Transverse colon (tissue), 4 donors: ENCODE results near the gene SRRM3.
A peak's percentile ranks its signal among the peaks of the same experiment; 100 is the strongest.

Source experiments
- EP300 ChIP-seq: sonication (generic); formaldehyde crosslinking; IDR thresholded peaks from one replicate; pipeline ENCODE4 v1.6.1; 2017; ENCODE audit warnings: antibody characterized with exemption, low read depth
- POLR2A ChIP-seq: fragments of 450-650 bp; IDR thresholded peaks from one replicate; pipeline ENCODE4 v1.6.1; 2016; ENCODE audit warnings: antibody characterized with exemption, mild to moderate bottlenecking, moderate library complexity
- POLR2AphosphoS5 ChIP-seq, 3 donors: sonication (generic); formaldehyde crosslinking; IDR thresholded peaks; one replicate each; pipeline ENCODE4 v1.6.1; 2016; ENCODE audit warnings: antibody characterized with exemption in 3 of 3
- TF ChIP-seq, protein P1 (sequence below), 5 experiments: fragments of 200-600 bp in 3 of 5; fragments of 450-650 bp in 2 of 5; sonication (generic) in 3 of 5; IDR thresholded peaks; 1 replicate in 2 of 5; 2 replicates in 3 of 5; pipeline ENCODE4 v1.5.1; 2016 to 2017; ENCODE audit warnings: antibody characterized with exemption in 5 of 5, inconsistent platforms in 3 of 5, mild to moderate bottlenecking in 2 of 5, moderate library complexity in 1 of 5

DNA sequence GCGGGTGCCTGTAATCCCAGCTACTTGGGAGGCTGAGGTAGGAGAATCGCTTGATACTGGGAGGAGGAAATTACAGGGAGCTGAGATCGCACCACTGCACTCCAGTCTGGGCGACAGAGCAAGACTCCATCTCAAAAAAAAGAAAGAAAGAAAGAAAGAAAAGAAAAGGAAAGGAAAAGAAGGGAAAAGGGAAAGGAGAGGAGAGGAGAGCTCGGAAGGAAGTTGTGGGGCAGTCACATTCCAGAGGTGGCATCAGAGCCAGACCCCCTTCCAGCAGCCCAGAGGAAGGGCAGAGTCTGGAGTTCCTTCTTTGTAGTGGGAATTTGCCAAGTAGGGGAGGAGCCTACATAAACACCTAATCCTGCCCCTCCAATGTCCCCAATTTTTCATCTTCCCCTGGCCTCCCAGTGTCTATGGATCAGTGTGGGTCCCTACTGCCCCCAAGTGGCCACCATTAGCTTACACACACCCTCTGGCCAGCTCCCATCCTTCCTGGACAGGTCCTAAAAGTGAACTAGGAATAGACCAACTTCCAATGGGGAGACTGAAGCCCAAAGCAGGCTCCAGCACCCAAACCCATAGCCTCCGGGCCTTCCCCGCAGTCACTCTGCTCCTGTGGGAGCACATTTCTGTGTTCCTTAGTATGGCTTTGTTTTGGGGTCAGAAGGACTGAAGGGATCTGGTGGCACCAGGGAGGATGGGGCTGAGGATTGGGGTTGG is 61.1 kb downstream of the SRRM3 start:
- TF ChIP-seq, protein P1, sequence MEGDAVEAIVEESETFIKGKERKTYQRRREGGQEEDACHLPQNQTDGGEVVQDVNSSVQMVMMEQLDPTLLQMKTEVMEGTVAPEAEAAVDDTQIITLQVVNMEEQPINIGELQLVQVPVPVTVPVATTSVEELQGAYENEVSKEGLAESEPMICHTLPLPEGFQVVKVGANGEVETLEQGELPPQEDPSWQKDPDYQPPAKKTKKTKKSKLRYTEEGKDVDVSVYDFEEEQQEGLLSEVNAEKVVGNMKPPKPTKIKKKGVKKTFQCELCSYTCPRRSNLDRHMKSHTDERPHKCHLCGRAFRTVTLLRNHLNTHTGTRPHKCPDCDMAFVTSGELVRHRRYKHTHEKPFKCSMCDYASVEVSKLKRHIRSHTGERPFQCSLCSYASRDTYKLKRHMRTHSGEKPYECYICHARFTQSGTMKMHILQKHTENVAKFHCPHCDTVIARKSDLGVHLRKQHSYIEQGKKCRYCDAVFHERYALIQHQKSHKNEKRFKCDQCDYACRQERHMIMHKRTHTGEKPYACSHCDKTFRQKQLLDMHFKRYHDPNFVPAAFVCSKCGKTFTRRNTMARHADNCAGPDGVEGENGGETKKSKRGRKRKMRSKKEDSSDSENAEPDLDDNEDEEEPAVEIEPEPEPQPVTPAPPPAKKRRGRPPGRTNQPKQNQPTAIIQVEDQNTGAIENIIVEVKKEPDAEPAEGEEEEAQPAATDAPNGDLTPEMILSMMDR (IDR thresholded peaks at IDR 0.05) = peak; percentile 52 to 65 (median 62)
- no peak for TF ChIP-seq POLR2AphosphoS5 (IDR thresholded peaks at IDR 0.05)
- TF ChIP-seq POLR2A = no peak
- no peak for TF ChIP-seq EP300
